ENCODE measurements around the gene LRMDA. TPM values are rescaled to one million over a fixed set of nuclear protein-coding genes. Genes with fewer than 3 reads are reported as not detected.
A peak's percentile ranks its signal among the peaks of the same experiment; 100 is the strongest.

LRMDA gene
- total RNA-seq, 1 experiment from 2014 or later, result 1.2 TPM

- Histone ChIP-seq H3K4me3 (ENCODE audit: low read length) (no peak overlapping the region), H3K79me2 (ENCODE audit: low read length) (no peaks in the 10 kb centered on the region), H3K9me3 (ENCODE audit: low read length) (no peaks in the 10 kb centered on the region), H2AFZ (ENCODE audit: low read length) (no peak overlapping the region), H3F3A (ENCODE audit: low read length, unreplicated experiment) (no peaks in the 10 kb centered on the region), H3K27ac (ENCODE audit: low read length) (no peak overlapping the region), H3K4me1 (ENCODE audit: insufficient read depth, low read length) (peaks cover 7% of the 10 kb centered on the region), H3K27me3 (ENCODE audit: low read length) (peaks cover 48% of the 10 kb centered on the region), H4K20me1 (ENCODE audit: low read length) (no peaks in the 10 kb centered on the region), H3K9ac (ENCODE audit: low read length) (no peak overlapping the region), H3K36me3 (ENCODE audit: low read depth, low read length) (no peaks in the 10 kb centered on the region), H3K9me2 (replicated peaks; ENCODE audit: low read length) (no peaks in the 10 kb centered on the region), H3K4me2 (ENCODE audit: low read length) (no peak overlapping the region)
- intact Hi-C loops (cut with micrococcal nuclease), result no loop called here
- POLR2A ChIA-PET (ENCODE audit: unreplicated experiment), result no interaction called here
- BruUV-seq (replicated peaks), result no TSS peak
- TF ChIP-seq CTCF (conservative IDR thresholded peaks at IDR 0.05; ENCODE audit: low read depth, low read length), result no peak
- no peak for TF ChIP-seq EZH2phosphoT487 (IDR thresholded peaks at IDR 0.05; ENCODE audit: borderline replicate concordance, low read length)
- no peak for TF ChIP-seq EZH2 (IDR thresholded peaks at IDR 0.05; ENCODE audit: low read length, unreplicated experiment)
- CTCF ChIA-PET, result no interaction called here
- DNase-seq (no peak), ATAC-seq (no peak)
These were observed 229.4 kb downstream of the LRMDA start for GRCh38 chr10:75660823-75661222.

- no peaks in the 10 kb centered on the region for H3F3A ChIP-seq (ENCODE audit: low read length, unreplicated experiment)
- no peaks in the 10 kb centered on the region for H3K9me2 ChIP-seq (replicated peaks; ENCODE audit: low read length)
- H3K79me2 ChIP-seq (ENCODE audit: low read length), result no peaks in the 10 kb centered on the region
- TF ChIP-seq EZH2phosphoT487 (IDR thresholded peaks at IDR 0.05; ENCODE audit: borderline replicate concordance, low read length) (no peak), CTCF (conservative IDR thresholded peaks at IDR 0.05; ENCODE audit: low read depth, low read length) (no peak), EZH2 (IDR thresholded peaks at IDR 0.05; ENCODE audit: low read length, unreplicated experiment) (no peak)
- no peak overlapping the region for H3K4me3 ChIP-seq (ENCODE audit: low read length)
- intact Hi-C loops (cut with micrococcal nuclease), result no loop called here
- H3K9me3 ChIP-seq (ENCODE audit: low read length), result no peaks in the 10 kb centered on the region
- H3K4me2 ChIP-seq (ENCODE audit: low read length), result no peak overlapping the region
- ChIA-PET POLR2A (ENCODE audit: unreplicated experiment) (no interaction called here), CTCF (no interaction called here)
- no TSS peak for BruUV-seq (replicated peaks)
- H3K27me3 ChIP-seq (ENCODE audit: low read length), result peaks cover 44% of the 10 kb centered on the region
- ATAC-seq, result no peak
- H3K9ac ChIP-seq (ENCODE audit: low read length), result no peak overlapping the region
- H3K4me1 ChIP-seq (ENCODE audit: insufficient read depth, low read length), result no peaks in the 10 kb centered on the region
- no peaks in the 10 kb centered on the region for H4K20me1 ChIP-seq (ENCODE audit: low read length)
- no peak overlapping the region for H3K27ac ChIP-seq (ENCODE audit: low read length)
- H2AFZ ChIP-seq (ENCODE audit: low read length), result no peak overlapping the region
- no peak for DNase-seq
- H3K36me3 ChIP-seq (ENCODE audit: low read depth, low read length), result no peaks in the 10 kb centered on the region
These were observed 231.3 kb downstream of the LRMDA start for GRCh38 chr10:75662715-75663114.

GRCh38 chr10:75663947-75664664 is 232.7 kb downstream of the LRMDA start:
- intact Hi-C loops (cut with micrococcal nuclease), result no loop called here
- BruUV-seq (replicated peaks), result no TSS peak

More at GRCh38 chr10:75663947-75664664, 232.7 kb downstream of the LRMDA start:
- DNase-seq (peak; percentile 54), ATAC-seq (peak; percentile 40; the same call in 1 of the 2 replicates)
- H3K4me1 ChIP-seq (ENCODE audit: insufficient read depth, low read length), result no peaks in the 10 kb centered on the region
- no peaks in the 10 kb centered on the region for H4K20me1 ChIP-seq (ENCODE audit: low read length)
- peaks cover 30% of the 10 kb centered on the region for H3K27me3 ChIP-seq (ENCODE audit: low read length)
- H3K9me3 ChIP-seq (ENCODE audit: low read length), result no peaks in the 10 kb centered on the region
- H3K4me3 ChIP-seq (ENCODE audit: low read length), result no peak overlapping the region
- no peak for TF ChIP-seq EZH2 (IDR thresholded peaks at IDR 0.05; ENCODE audit: low read length, unreplicated experiment)
- TF ChIP-seq CTCF (conservative IDR thresholded peaks at IDR 0.05; ENCODE audit: low read depth, low read length), result no peak
- no peak for TF ChIP-seq EZH2phosphoT487 (IDR thresholded peaks at IDR 0.05; ENCODE audit: borderline replicate concordance, low read length)
- H3K4me2 ChIP-seq (ENCODE audit: low read length), result no peak overlapping the region
- no peak overlapping the region for H2AFZ ChIP-seq (ENCODE audit: low read length)
- H3K27ac ChIP-seq (ENCODE audit: low read length), result no peak overlapping the region
- POLR2A ChIA-PET (ENCODE audit: unreplicated experiment), result interaction anchor here (0.6 kb wide), 1 partner anchor 19 kb away, joined by 8 read pairs; no protein-coding TSS in a partner anchor
- no peak overlapping the region for H3K9ac ChIP-seq (ENCODE audit: low read length)
- no peaks in the 10 kb centered on the region for H3F3A ChIP-seq (ENCODE audit: low read length, unreplicated experiment)
- H3K36me3 ChIP-seq (ENCODE audit: low read depth, low read length), result no peaks in the 10 kb centered on the region
- no peaks in the 10 kb centered on the region for H3K79me2 ChIP-seq (ENCODE audit: low read length)
- 0 out of 2 replicates have a peak, but pooled peaks cover 3% of the 10 kb centered on the region for H3K9me2 ChIP-seq (replicated peaks; ENCODE audit: low read length)
- CTCF ChIA-PET, result no interaction called here
